HCT116 (cell line): ENCODE measurements around the gene TES. TPM values are rescaled to one million over a fixed set of nuclear protein-coding genes. Genes with fewer than 3 reads are reported as not detected.

Experiments used
- ATAC-seq: fragments of 200-7000 bp; cut with Tn5 transposase; 2 replicates; pipeline ENCODE4 v1.9.1; 2020; ENCODE audit warnings: mild to moderate bottlenecking, moderate library complexity
- BruUV-seq: library from RNA; stranded (reverse); fragments of 400-500 nt; replicated peaks from 2 replicates; lab custom pipeline; 2021; lab: Mats Ljungman, UMichigan
- CTCF ChIA-PET: fragments of 300-600 bp; sonication (Branson Sonifier 250); formaldehyde crosslinking; loops from one replicate; lab custom pipeline; 2021; ENCODE audit warnings: antibody characterized with exemption; lab: Charles Lee
- POLR2A ChIA-PET: fragments of 300-600, 350-600 bp; sonication (Branson Sonifier 250); formaldehyde crosslinking; loops from one replicate; lab custom pipeline; 2021; ENCODE audit warnings: antibody characterized with exemption; lab: Charles Lee
- RAD21 ChIA-PET, 2 experiments: fragments of 300-600 bp; sonication (Branson Sonifier 250); formaldehyde crosslinking; loops; one replicate each; lab custom pipeline; 2023; ENCODE audit warnings: low total read pairs in 2 of 2; ENCODE audit not compliant: uncharacterized antibody in 2 of 2, unreplicated experiment in 2 of 2, low non-redundant PET in 1 of 2; lab: Charles Lee
- DNase-seq: peaks from one replicate; pipeline ENCODE4 v3.0.0-alpha.2; 2010; ENCODE audit warnings: low read depth, low spot score
- H2AFZ ChIP-seq: fragments of 200-600 bp; shearing (Covaris generic), sonication (generic); 2 replicates; pipeline ENCODE4 v1.6.1; 2017; ENCODE audit warnings: low read depth, mixed run types, mixed read lengths, antibody characterized with exemption, low read length; ENCODE audit not compliant: poor library complexity, severe bottlenecking
- H3K27ac ChIP-seq: 2 replicates; pipeline ENCODE4 v1.5.1; 2012; ENCODE audit warnings: low read depth, low read length
- H3K27me3 ChIP-seq: fragments of 200-600 bp; sonication (generic); 2 replicates; pipeline ENCODE4 v1.6.1; 2016; ENCODE audit warnings: mixed run types, low read length, mixed read lengths; ENCODE audit not compliant: insufficient read depth
- H3K36me3 ChIP-seq, 2 experiments: fragments of 200-500 bp in 1 of 2; fragments of 200-600 bp in 1 of 2; sonication (Bioruptor generic) in 1 of 2; sonication (generic) in 1 of 2; 2 replicates each; pipeline versions ENCODE4 v1.5.1 to v1.6.1; 2014 to 2016; ENCODE audit warnings: low read length in 2 of 2, inconsistent platforms in 1 of 2, mixed read lengths in 1 of 2, mixed run types in 1 of 2; ENCODE audit not compliant: insufficient read depth in 2 of 2, control insufficient read depth in 1 of 2
- H3K4me1 ChIP-seq, 2 experiments: fragments of 200-600 bp in 1 of 2; sonication (generic) in 1 of 2; 2 replicates each; pipeline versions ENCODE4 v1.5.1 to v1.6.1; 2012 to 2017; ENCODE audit warnings: low read length in 2 of 2, inconsistent platforms in 1 of 2, mild to moderate bottlenecking in 1 of 2, mixed read lengths in 1 of 2, mixed run types in 1 of 2, moderate library complexity in 1 of 2; ENCODE audit not compliant: insufficient read depth in 2 of 2, control insufficient read depth in 1 of 2
- H3K4me2 ChIP-seq: fragments of 200-600 bp; sonication (generic); 2 replicates; pipeline ENCODE4 v1.6.1; 2017; ENCODE audit warnings: mixed run types, low read length, mixed read lengths
- H3K4me3 ChIP-seq, 2 experiments: fragments of 200-600 bp in 1 of 2; sonication (generic) in 1 of 2; replicated peaks in 1 of 2; 2 replicates each; pipeline ENCODE4 v1.5.1; 2011 to 2016; ENCODE audit warnings: low read length in 2 of 2, control low read depth in 1 of 2, low read depth in 1 of 2, mild to moderate bottlenecking in 1 of 2, mixed read lengths in 1 of 2, mixed run types in 1 of 2
- H3K79me2 ChIP-seq: fragments of 200-600 bp; sonication (generic); 2 replicates; pipeline ENCODE4 v1.6.1; 2017; ENCODE audit warnings: mild to moderate bottlenecking, mixed run types, low read length, moderate library complexity, mixed read lengths; ENCODE audit not compliant: insufficient read depth
- H3K9ac ChIP-seq: fragments of 200-600 bp; sonication (generic); 2 replicates; pipeline ENCODE4 v1.6.1; 2016; ENCODE audit warnings: low read length, mixed read lengths
- H3K9me2 ChIP-seq: fragments of 200-600 bp; sonication (generic), shearing (Covaris generic); 2 replicates; pipeline ENCODE4 v1.6.1; 2017; ENCODE audit warnings: mixed run types, mild to moderate bottlenecking, moderate library complexity; ENCODE audit not compliant: insufficient read depth
- H3K9me3 ChIP-seq, 2 experiments: fragments of 200-500 bp in 1 of 2; fragments of 200-600 bp in 1 of 2; sonication (Bioruptor generic) in 1 of 2; sonication (generic) in 1 of 2; 2 replicates each; pipeline ENCODE4 v1.6.1; 2014 to 2017; ENCODE audit warnings: low read length in 2 of 2, mixed read lengths in 2 of 2, inconsistent platforms in 1 of 2, low read depth in 1 of 2, mild to moderate bottlenecking in 1 of 2, mixed run types in 1 of 2, moderate library complexity in 1 of 2; ENCODE audit not compliant: control insufficient read depth in 1 of 2, insufficient read depth in 1 of 2
- H4K20me1 ChIP-seq: fragments of 200-600 bp; sonication (generic), shearing (Covaris generic); 2 replicates; pipeline ENCODE4 v1.6.1; 2017; ENCODE audit warnings: mixed run types, mild to moderate bottlenecking, moderate library complexity; ENCODE audit not compliant: insufficient read depth
- CEBPB ChIP-seq: IDR thresholded peaks from 2 replicates; pipeline ENCODE4 v1.6.1; 2012; ENCODE audit warnings: low read depth
- CTCF ChIP-seq, 3 experiments: fragments of 200-600 bp in 1 of 3; sonication (generic) in 1 of 3; IDR thresholded peaks in 2 of 3; conservative IDR thresholded peaks in 1 of 3; 2 replicates each; pipeline ENCODE4 v1.5.1; 2012 to 2017; ENCODE audit warnings: low read depth in 2 of 3, low read length in 2 of 3, antibody characterized with exemption in 1 of 3, borderline replicate concordance in 1 of 3, control low read depth in 1 of 3, mild to moderate bottlenecking in 1 of 3, mixed read lengths in 1 of 3, mixed run types in 1 of 3, moderate library complexity in 1 of 3; ENCODE audit not compliant: insufficient read depth in 1 of 3
- ELF1 ChIP-seq: IDR thresholded peaks from 2 replicates; pipeline ENCODE4 v1.6.1; 2012; ENCODE audit warnings: low read depth, borderline replicate concordance
- MAX ChIP-seq: IDR thresholded peaks from 2 replicates; pipeline ENCODE4 v1.6.1; 2012
- POLR2AphosphoS5 ChIP-seq: IDR thresholded peaks from 2 replicates; pipeline ENCODE4 v1.6.1; 2011; ENCODE audit warnings: mild to moderate bottlenecking, low read depth, low read length, moderate library complexity
- RAD21 ChIP-seq: IDR thresholded peaks from 2 replicates; pipeline ENCODE4 v1.6.1; 2012; ENCODE audit warnings: low read depth, mild to moderate bottlenecking
- REST ChIP-seq: IDR thresholded peaks from 2 replicates; pipeline ENCODE4 v1.6.1; 2012; ENCODE audit warnings: low read depth
- SIN3A ChIP-seq: IDR thresholded peaks from 2 replicates; pipeline ENCODE4 v1.6.1; 2012; ENCODE audit warnings: low read depth
- SRF ChIP-seq: IDR thresholded peaks from 2 replicates; pipeline ENCODE4 v1.6.1; 2012; ENCODE audit warnings: low read depth
- TCF7L2 ChIP-seq: IDR thresholded peaks from 2 replicates; pipeline ENCODE4 v1.7.0; 2011; ENCODE audit warnings: borderline replicate concordance, inconsistent platforms; ENCODE audit not compliant: insufficient read depth, insufficient read length; ENCODE audit errors: extremely low read depth
- ZBTB33 ChIP-seq: IDR thresholded peaks from 2 replicates; pipeline ENCODE4 v1.6.1; 2011; ENCODE audit warnings: mild to moderate bottlenecking, low read length, moderate library complexity; ENCODE audit not compliant: insufficient replicate concordance; ENCODE audit errors: extremely low read depth
- ZNF274 ChIP-seq: fragments of 200-500 bp; sonication (Bioruptor generic); IDR thresholded peaks from 2 replicates; pipeline ENCODE4 v1.6.1; 2014; ENCODE audit warnings: mild to moderate bottlenecking, low read depth, low read length, inconsistent platforms
- intact Hi-C: fragments of 100-400 bp; cut with micrococcal nuclease; formaldehyde crosslinking; loops from 2 replicates; pipeline ENCODE4 v1.10.0; 2022
- total RNA-seq: library from RNA; stranded (reverse); gene quantifications from one replicate; pipeline ENCODE4 v1.2.1, GENCODE V29; 2021; ENCODE audit not compliant: unreplicated experiment

TES gene
- total RNA-seq, 1 experiment from 2014 or later, result 129 TPM

GRCh38 chr7:116290740-116291139 is 80.4 kb downstream of the TES start:
- TF ChIP-seq POLR2AphosphoS5, result no peak
- no peak for TF ChIP-seq ZNF274
- no peak for TF ChIP-seq TCF7L2
- TF ChIP-seq REST, result no peak
- no peak for TF ChIP-seq MAX
- TF ChIP-seq SRF, result no peak
- TF ChIP-seq SIN3A, result no peak
- no peak for TF ChIP-seq CEBPB
- peak; percentile 26; the same call in 1 of the 2 replicates for TF ChIP-seq RAD21
- TF ChIP-seq ELF1, result no peak
- peak in 1 of 3 experiments; percentile 17; a peak in 1 of 6 replicates for TF ChIP-seq CTCF (IDR thresholded peaks at IDR 0.05 in 2 of 3, conservative IDR thresholded peaks at IDR 0.05 in 1 of 3; ENCODE audit: borderline replicate concordance in 1 of 3, insufficient read depth in 1 of 3, low read depth in 2 of 3, low read length in 2 of 3)
- no peak for TF ChIP-seq ZBTB33
- TF ChIP-seq, all 23 proteins: peak for 2
- Histone ChIP-seq H3K36me3 (no peaks in the 10 kb centered on the region), H3K9me2 (no peaks in the 10 kb centered on the region), H3K4me3 (no peak overlapping the region), H3K9ac (no peak overlapping the region), H3K9me3 (no peaks in the 10 kb centered on the region; a peak in 1 of 4 replicates), H3K4me1 (peaks cover 23 to 43% of the 10 kb centered on the region in 2 experiments), H3K4me2 (no peak overlapping the region), H3K27ac (0 out of 2 replicates have a peak overlapping the region, but pooled peaks have one; percentile 11), H2AFZ (no peak overlapping the region), H3K27me3 (no peaks in the 10 kb centered on the region), H3K79me2 (no peaks in the 10 kb centered on the region), H4K20me1 (no peaks in the 10 kb centered on the region)
- DNase-seq (no peak), ATAC-seq (peak; percentile 50)
- intact Hi-C loops, result no loop called here
- ChIA-PET CTCF (no interaction called here), RAD21 (no interaction called here), POLR2A (no interaction called here)
- no TSS peak for BruUV-seq
